ENCODE measurements around the gene FBXO36. TPM values are rescaled to one million over a fixed set of nuclear protein-coding genes. Genes with fewer than 3 reads are reported as not detected.
"Not testable (repeated sequence)": the region's sequence is repeated elsewhere in the genome, so short reads cannot be mapped to it uniquely, and the experiment has no call there.

Gene FBXO36
- total RNA-seq, 1 experiment from 2014 or later = 3.8 TPM

DNA sequence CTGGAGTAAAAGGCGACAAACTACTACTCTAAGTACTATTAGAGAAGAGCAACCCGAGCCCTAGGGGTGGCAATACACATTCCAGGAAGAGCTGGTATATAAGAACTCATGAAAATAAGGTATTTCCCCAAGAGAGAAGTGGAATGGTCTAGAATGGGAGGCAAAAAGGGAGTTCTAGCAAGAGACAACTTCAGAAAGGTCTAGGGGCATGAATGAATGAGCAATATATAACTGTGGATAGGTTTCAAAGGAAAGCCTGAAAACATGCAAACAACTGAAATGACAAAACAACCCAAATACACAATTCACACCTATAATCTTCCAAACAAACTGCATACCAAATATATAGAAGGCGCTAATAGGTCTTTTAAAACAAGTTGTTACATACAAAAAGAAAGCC lies 22.7 kb upstream of the FBXO36 start (continued):
- TF ChIP-seq, protein P1, sequence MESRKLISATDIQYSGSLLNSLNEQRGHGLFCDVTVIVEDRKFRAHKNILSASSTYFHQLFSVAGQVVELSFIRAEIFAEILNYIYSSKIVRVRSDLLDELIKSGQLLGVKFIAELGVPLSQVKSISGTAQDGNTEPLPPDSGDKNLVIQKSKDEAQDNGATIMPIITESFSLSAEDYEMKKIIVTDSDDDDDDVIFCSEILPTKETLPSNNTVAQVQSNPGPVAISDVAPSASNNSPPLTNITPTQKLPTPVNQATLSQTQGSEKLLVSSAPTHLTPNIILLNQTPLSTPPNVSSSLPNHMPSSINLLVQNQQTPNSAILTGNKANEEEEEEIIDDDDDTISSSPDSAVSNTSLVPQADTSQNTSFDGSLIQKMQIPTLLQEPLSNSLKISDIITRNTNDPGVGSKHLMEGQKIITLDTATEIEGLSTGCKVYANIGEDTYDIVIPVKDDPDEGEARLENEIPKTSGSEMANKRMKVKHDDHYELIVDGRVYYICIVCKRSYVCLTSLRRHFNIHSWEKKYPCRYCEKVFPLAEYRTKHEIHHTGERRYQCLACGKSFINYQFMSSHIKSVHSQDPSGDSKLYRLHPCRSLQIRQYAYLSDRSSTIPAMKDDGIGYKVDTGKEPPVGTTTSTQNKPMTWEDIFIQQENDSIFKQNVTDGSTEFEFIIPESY (IDR thresholded peaks at IDR 0.05; ENCODE audit: extremely low read depth, insufficient replicate concordance, low read length) = no peak
- TF ChIP-seq ZNF274 (IDR thresholded peaks at IDR 0.05; ENCODE audit: low read depth, low read length) = no peak

GRCh38 chr2:229900012-229900411 lies 22.3 kb upstream of the FBXO36 start:
- no peak overlapping the region for H3K4me3 ChIP-seq (replicated peaks in 1 of 2; ENCODE audit: low read depth in 1 of 2, low read length in 2 of 2)
- peaks cover 100% of the 10 kb centered on the region for H3K79me2 ChIP-seq (ENCODE audit: insufficient read depth, low read length)
- intact Hi-C loops (cut with micrococcal nuclease) = no loop called here
- H3K27me3 ChIP-seq (ENCODE audit: insufficient read depth, low read length) = no peaks in the 10 kb centered on the region
- RAD21 ChIA-PET (ENCODE audit: low non-redundant PET in 1 of 2, low total read pairs in 2 of 2, uncharacterized antibody in 2 of 2, unreplicated experiment in 2 of 2) = no interaction called here
- H3K4me1 ChIP-seq (ENCODE audit: control insufficient read depth in 1 of 2, insufficient read depth in 2 of 2, low read length in 2 of 2) = peaks cover 25 to 30% of the 10 kb centered on the region in 2 experiments
- no peak overlapping the region for H2AFZ ChIP-seq (ENCODE audit: low read depth, low read length, poor library complexity, severe bottlenecking)
- POLR2A ChIA-PET = no interaction called here
- 0 out of 4 replicates have a peak, but pooled peaks cover 0 to 2% of the 10 kb centered on the region in 2 experiments for H3K36me3 ChIP-seq (ENCODE audit: control insufficient read depth in 1 of 2, insufficient read depth in 2 of 2, low read length in 2 of 2)
- H4K20me1 ChIP-seq (ENCODE audit: insufficient read depth) = peaks cover 7% of the 10 kb centered on the region; the same call in 1 of the 2 replicates
- no TSS peak for BruUV-seq (replicated peaks)
- no peak overlapping the region for H3K27ac ChIP-seq (ENCODE audit: low read depth, low read length)
- no peaks in the 10 kb centered on the region for H3K9me2 ChIP-seq (ENCODE audit: insufficient read depth)
- H3K9me3 ChIP-seq (ENCODE audit: control insufficient read depth in 1 of 2, insufficient read depth in 1 of 2, low read depth in 1 of 2, low read length in 2 of 2) = no peaks in the 10 kb centered on the region
- TF ChIP-seq TCF7L2 (IDR thresholded peaks at IDR 0.05; ENCODE audit: borderline replicate concordance, extremely low read depth, insufficient read depth, insufficient read length) (no peak), RAD21 (IDR thresholded peaks at IDR 0.05; ENCODE audit: low read depth) (no peak)
- CTCF ChIA-PET = no interaction called here
- H3K4me2 ChIP-seq (ENCODE audit: low read length) = no peak overlapping the region
- DNase-seq (ENCODE audit: low read depth, low spot score) (no peak), ATAC-seq (no peak)
- no peak overlapping the region for H3K9ac ChIP-seq (ENCODE audit: low read length)

- H3K9me3 ChIP-seq (ENCODE audit: control insufficient read depth in 1 of 2, insufficient read depth in 1 of 2, low read depth in 1 of 2, low read length in 2 of 2); DNase-seq (ENCODE audit: low read depth, low spot score); H2AFZ ChIP-seq (ENCODE audit: low read depth, low read length, poor library complexity, severe bottlenecking); intact Hi-C loops (cut with micrococcal nuclease); BruUV-seq (replicated peaks); POLR2A ChIA-PET; H3K4me2 ChIP-seq (ENCODE audit: low read length); H3K27me3 ChIP-seq (ENCODE audit: insufficient read depth, low read length); H3K27ac ChIP-seq (ENCODE audit: low read depth, low read length); ATAC-seq; H3K36me3 ChIP-seq (ENCODE audit: control insufficient read depth in 1 of 2, insufficient read depth in 2 of 2, low read length in 2 of 2); RAD21 ChIA-PET (ENCODE audit: low non-redundant PET in 1 of 2, low total read pairs in 2 of 2, uncharacterized antibody in 2 of 2, unreplicated experiment in 2 of 2); H3K4me3 ChIP-seq (replicated peaks in 1 of 2; ENCODE audit: low read depth in 1 of 2, low read length in 2 of 2); H3K9ac ChIP-seq (ENCODE audit: low read length); H4K20me1 ChIP-seq (ENCODE audit: insufficient read depth); H3K9me2 ChIP-seq (ENCODE audit: insufficient read depth); CTCF ChIA-PET: not testable (repeated sequence)
- Histone ChIP-seq H3K4me1 (ENCODE audit: control insufficient read depth in 1 of 2, insufficient read depth in 2 of 2, low read length in 2 of 2) (peaks cover 25 to 30% of the 10 kb centered on the region in 2 experiments), H3K79me2 (ENCODE audit: insufficient read depth, low read length) (peaks cover 100% of the 10 kb centered on the region)
These were observed 21.8 kb upstream of the FBXO36 start for GRCh38 chr2:229900514-229900913.

All from HCT116 (cell line).